SK-N-MC (cell line): Measurements from ENCODE around the gene MGAT5.

Experiments used
- DNase-seq: peaks from one replicate; pipeline ENCODE4 v3.0.0-alpha.2; 2011; ENCODE audit warnings: low read depth, low spot score
- H3K27ac ChIP-seq: fragments of 200-600 bp; sonication (generic); 2 replicates; pipeline ENCODE4 v1.5.1; 2016; ENCODE audit warnings: mixed run types
- H3K36me3 ChIP-seq: fragments of 200-600 bp; sonication (generic); 2 replicates; pipeline ENCODE4 v1.6.1; 2017; ENCODE audit warnings: antibody characterized with exemption, low read length, mixed read lengths; ENCODE audit not compliant: insufficient read depth
- H3K4me3 ChIP-seq: fragments of 200-600 bp; sonication (generic); 2 replicates; pipeline ENCODE4 v1.5.1; 2016
- H3K9ac ChIP-seq: fragments of 200-600 bp; sonication (generic); 2 replicates; pipeline ENCODE4 v1.8.0; 2017; ENCODE audit warnings: mixed run types, mixed read lengths; ENCODE audit not compliant: insufficient read length
- H3K9me3 ChIP-seq: fragments of 200-600 bp; sonication (generic); 2 replicates; pipeline ENCODE4 v1.6.1; 2017; ENCODE audit warnings: low read depth, mild to moderate bottlenecking, antibody characterized with exemption, low read length, moderate library complexity, mixed read lengths
- EZH2 ChIP-seq: fragments of 200-600 bp; sonication (generic); IDR thresholded peaks from one replicate; pipeline ENCODE4 v1.6.1; 2017; ENCODE audit warnings: antibody characterized with exemption
- FOXP2 ChIP-seq: optimal IDR thresholded peaks from 2 replicates; pipeline ENCODE3; 2011; ENCODE audit warnings: mild to moderate bottlenecking, moderate library complexity; ENCODE audit not compliant: insufficient read depth; ENCODE audit errors: extremely low read length, control extremely low read depth
- POLR2AphosphoS5 ChIP-seq: IDR thresholded peaks from 2 replicates; pipeline ENCODE4 v1.6.1; 2012; ENCODE audit warnings: mild to moderate bottlenecking, low read depth, low read length, borderline replicate concordance

Gene MGAT5

GRCh38 chr2:134217351-134217750 is 36.5 kb upstream of the MGAT5 start:
- Histone ChIP-seq H3K36me3 (no peaks in the 10 kb centered on the region), H3K9me3 (no peaks in the 10 kb centered on the region), H3K9ac (no peak overlapping the region), H3K4me3 (no peak overlapping the region), H3K27ac (no peak overlapping the region)
- no peak for DNase-seq
- TF ChIP-seq FOXP2 (no peak), POLR2AphosphoS5 (no peak), EZH2 (no peak)

GRCh38 chr2:134217924-134218323 is 35.9 kb upstream of the MGAT5 start:
- no peak overlapping the region for H3K9ac ChIP-seq
- no peaks in the 10 kb centered on the region for H3K9me3 ChIP-seq
- no peak overlapping the region for H3K27ac ChIP-seq
- no peak overlapping the region for H3K4me3 ChIP-seq
- no peak for DNase-seq
- no peaks in the 10 kb centered on the region for H3K36me3 ChIP-seq
- TF ChIP-seq POLR2AphosphoS5 (no peak), FOXP2 (no peak), EZH2 (no peak)

- no peak overlapping the region for H3K4me3 ChIP-seq
- TF ChIP-seq POLR2AphosphoS5 (no peak), FOXP2 (no peak), EZH2 (no peak)
- no peak overlapping the region for H3K27ac ChIP-seq
Observed at GRCh38 chr2:134218414-134218813, 35.5 kb upstream of the MGAT5 start.

GRCh38 chr2:134218930-134219658 is 34.8 kb upstream of the MGAT5 start:
- no peak for DNase-seq
- Histone ChIP-seq H3K9me3 (no peaks in the 10 kb centered on the region), H3K27ac (no peak overlapping the region), H3K9ac (no peak overlapping the region), H3K36me3 (no peaks in the 10 kb centered on the region), H3K4me3 (no peak overlapping the region)
- TF ChIP-seq POLR2AphosphoS5, result no peak
- TF ChIP-seq FOXP2, result no peak

More at GRCh38 chr2:134218414-134218813, 35.5 kb upstream of the MGAT5 start:
- Histone ChIP-seq H3K9me3 (no peaks in the 10 kb centered on the region), H3K9ac (no peak overlapping the region), H3K36me3 (no peaks in the 10 kb centered on the region)
- DNase-seq, result no peak

- Histone ChIP-seq H3K27ac (no peak overlapping the region), H3K36me3 (no peaks in the 10 kb centered on the region)
- DNase-seq, result no peak
Observed at GRCh38 chr2:134220344-134220974, 33.4 kb upstream of the MGAT5 start.

GRCh38 chr2:134224005-134224404 is 29.9 kb upstream of the MGAT5 start:
- Histone ChIP-seq H3K4me3 (no peak overlapping the region), H3K9ac (no peak overlapping the region), H3K9me3 (no peaks in the 10 kb centered on the region), H3K27ac (no peak overlapping the region), H3K36me3 (no peaks in the 10 kb centered on the region)
- DNase-seq, result no peak
- TF ChIP-seq EZH2 (no peak), FOXP2 (no peak), POLR2AphosphoS5 (no peak)

More at GRCh38 chr2:134220344-134220974, 33.4 kb upstream of the MGAT5 start:
- Histone ChIP-seq H3K9ac (no peak overlapping the region), H3K9me3 (no peaks in the 10 kb centered on the region), H3K4me3 (no peak overlapping the region)
- no peak for TF ChIP-seq POLR2AphosphoS5
- no peak for TF ChIP-seq EZH2
- TF ChIP-seq FOXP2, result no peak

- TF ChIP-seq FOXP2 (no peak), POLR2AphosphoS5 (no peak), EZH2 (no peak)
- Histone ChIP-seq H3K4me3 (no peak overlapping the region), H3K9ac (no peak overlapping the region), H3K27ac (no peak overlapping the region), H3K9me3 (no peaks in the 10 kb centered on the region), H3K36me3 (no peaks in the 10 kb centered on the region)
- DNase-seq, result no peak
Observed at GRCh38 chr2:134225173-134225572, 28.7 kb upstream of the MGAT5 start.

- TF ChIP-seq POLR2AphosphoS5 (no peak), EZH2 (no peak), FOXP2 (no peak)
- Histone ChIP-seq H3K27ac (no peak overlapping the region), H3K9ac (no peak overlapping the region), H3K36me3 (no peaks in the 10 kb centered on the region), H3K9me3 (no peaks in the 10 kb centered on the region), H3K4me3 (no peak overlapping the region)
- DNase-seq, result no peak
Observed at GRCh38 chr2:134225841-134226240, 28.0 kb upstream of the MGAT5 start.
